A673 (cell line): ENCODE data around the gene STOX2. TPM values are rescaled to one million over a fixed set of nuclear protein-coding genes. Genes with fewer than 3 reads are reported as not detected.

Experiments
- BruUV-seq: library from RNA; stranded (reverse); fragments of 400-500 nt; replicated peaks from 2 replicates; lab custom pipeline; 2021; lab: Mats Ljungman, UMichigan
- CTCF ChIA-PET: fragments of 300-600 bp; sonication (Branson Sonifier 250); formaldehyde crosslinking; loops from one replicate; lab custom pipeline; 2022; ENCODE audit warnings: antibody characterized with exemption; lab: Charles Lee
- POLR2A ChIA-PET: fragments of 300-600 bp; sonication (Branson Sonifier 250); formaldehyde crosslinking; loops from one replicate; lab custom pipeline; 2022; ENCODE audit warnings: antibody characterized with exemption; ENCODE audit not compliant: low non-redundant PET; lab: Charles Lee
- DNase-seq: peaks from one replicate; pipeline ENCODE4 v3.0.0-alpha.2; 2015; ENCODE audit warnings: low spot score
- H3K27ac ChIP-seq: fragments of 200-600 bp; sonication (generic); 2 replicates; pipeline ENCODE4 v1.5.1; 2016; ENCODE audit warnings: mixed run types, low read depth, mild to moderate bottlenecking, mixed read lengths, antibody characterized with exemption, low read length; ENCODE audit not compliant: poor library complexity, severe bottlenecking
- H3K27me3 ChIP-seq: fragments of 200-600 bp; sonication (generic); replicated peaks from 2 replicates; pipeline ENCODE4 v1.6.1; 2017; ENCODE audit warnings: mixed run types, low read depth, mild to moderate bottlenecking, mixed read lengths, antibody characterized with exemption, low read length; ENCODE audit not compliant: insufficient read depth, poor library complexity
- H3K36me3 ChIP-seq: fragments of 200-600 bp; sonication (generic); 2 replicates; pipeline ENCODE4 v1.6.1; 2016; ENCODE audit warnings: mixed run types, mild to moderate bottlenecking, mixed read lengths, antibody characterized with exemption, low read length; ENCODE audit not compliant: insufficient read depth, poor library complexity, severe bottlenecking
- H3K4me1 ChIP-seq: fragments of 200-600 bp; sonication (generic); 2 replicates; pipeline ENCODE4 v1.6.1; 2017; ENCODE audit warnings: mixed run types, mild to moderate bottlenecking, mixed read lengths, antibody characterized with exemption, low read length; ENCODE audit not compliant: insufficient read depth, poor library complexity, severe bottlenecking
- H3K4me3 ChIP-seq: fragments of 200-600 bp; sonication (generic); 2 replicates; pipeline ENCODE4 v1.5.1; 2016; ENCODE audit warnings: low read depth, mixed run types, mild to moderate bottlenecking, mixed read lengths, low read length; ENCODE audit not compliant: poor library complexity, severe bottlenecking
- H3K9me3 ChIP-seq: fragments of 200-600 bp; sonication (generic); 2 replicates; pipeline ENCODE4 v1.6.1; 2016; ENCODE audit warnings: mixed run types, low read depth, mild to moderate bottlenecking, mixed read lengths, antibody characterized with exemption, low read length; ENCODE audit not compliant: poor library complexity, severe bottlenecking
- CTCF ChIP-seq: fragments of 300-800, 200-600 bp; sonication (generic); conservative IDR thresholded peaks from 2 replicates; pipeline ENCODE4 v1.5.1; 2017; ENCODE audit warnings: low read depth, mild to moderate bottlenecking, antibody characterized with exemption, low read length, moderate library complexity, mixed read lengths
- EZH2 ChIP-seq: fragments of 200-600 bp; sonication (generic); IDR thresholded peaks from 2 replicates; pipeline ENCODE4 v1.6.1; 2017; ENCODE audit warnings: borderline replicate concordance, low read depth, mild to moderate bottlenecking, mixed read lengths, antibody characterized with exemption, low read length; ENCODE audit not compliant: poor library complexity, severe bottlenecking
- intact Hi-C: fragments of 100-400 bp; cut with micrococcal nuclease; formaldehyde crosslinking; loops from one replicate; pipeline ENCODE4 v1.10.0; 2022; ENCODE audit not compliant: unreplicated experiment
- total RNA-seq: library from RNA; stranded (reverse); gene quantifications from 2 replicates; pipeline ENCODE4 v1.2.3, GENCODE V29; 2021

The STOX2 gene
- total RNA-seq, 1 experiment from 2014 or later, result 2.9 TPM

- POLR2A ChIA-PET, result interaction anchor here (0.8 kb wide), 1 partner anchor 78 kb away, joined by 3 read pairs; no protein-coding TSS in a partner anchor
- Histone ChIP-seq H3K4me1 (peaks cover 5% of the 10 kb centered on the region), H3K27me3 (peaks cover 48% of the 10 kb centered on the region), H3K9me3 (no peaks in the 10 kb centered on the region), H3K4me3 (no peak overlapping the region), H3K36me3 (no peaks in the 10 kb centered on the region), H3K27ac (no peak overlapping the region)
- DNase-seq, result no peak
- intact Hi-C loops, result no loop called here
- TF ChIP-seq CTCF (no peak), EZH2 (no peak)
- CTCF ChIA-PET, result no interaction called here
- no TSS peak for BruUV-seq
Observed at GRCh38 chr4:183907871-183908683, 3.0 kb downstream of the STOX2 start.

GRCh38 chr4:183909187-183909586, 4.1 kb downstream of the STOX2 start:
- intact Hi-C loops, result no loop called here
- Histone ChIP-seq H3K4me3 (no peak overlapping the region), H3K36me3 (no peaks in the 10 kb centered on the region), H3K27ac (no peak overlapping the region), H3K9me3 (no peaks in the 10 kb centered on the region), H3K4me1 (peaks cover 5% of the 10 kb centered on the region), H3K27me3 (peaks cover 48% of the 10 kb centered on the region)
- POLR2A ChIA-PET, result no interaction called here
- CTCF ChIA-PET, result no interaction called here
- TF ChIP-seq EZH2, result no peak
- no peak for TF ChIP-seq CTCF
- BruUV-seq, result no TSS peak
- DNase-seq, result no peak

GRCh38 chr4:183909801-183910200, 4.7 kb downstream of the STOX2 start:
- Histone ChIP-seq H3K4me1 (peaks cover 3% of the 10 kb centered on the region), H3K9me3 (no peaks in the 10 kb centered on the region), H3K4me3 (no peak overlapping the region), H3K27me3 (peaks cover 43% of the 10 kb centered on the region), H3K36me3 (no peaks in the 10 kb centered on the region), H3K27ac (no peak overlapping the region)
- ChIA-PET CTCF (no interaction called here), POLR2A (no interaction called here)
- TF ChIP-seq EZH2 (no peak), CTCF (no peak)
- no peak for DNase-seq
- intact Hi-C loops, result no loop called here
- no TSS peak for BruUV-seq
